NCI-H748 (cell line): ENCODE data around the gene ARL6IP6.

Source experiments
- DNase-seq: peaks from one replicate; lab custom pipeline; 2025; ENCODE audit not compliant: unreplicated experiment; lab: John Stamatoyannopoulos, UW

Gene ARL6IP6

GRCh38 chr2:152792974-152793373, 74.6 kb downstream of the ARL6IP6 start:
- no peak for DNase-seq

DNA sequence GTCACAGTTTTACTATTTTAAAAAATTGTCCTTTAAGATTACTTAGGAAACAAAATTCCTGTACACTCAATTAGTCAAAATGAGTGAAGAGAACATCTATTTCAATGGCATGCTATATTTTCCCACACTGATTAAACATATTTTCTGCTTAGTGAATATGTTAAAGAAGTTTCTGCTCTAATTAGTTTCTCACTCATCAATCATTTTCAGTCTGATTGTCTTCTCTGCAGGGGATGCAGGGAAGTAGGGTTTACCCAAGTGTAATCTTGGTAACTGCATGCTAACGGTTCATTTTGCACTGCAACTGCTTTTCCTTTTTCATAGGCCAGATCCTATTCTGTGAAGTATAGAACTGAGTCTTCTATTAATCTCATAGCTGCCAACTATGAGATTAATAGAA, 78.5 kb downstream of the ARL6IP6 start:
- no peak for DNase-seq

DNA sequence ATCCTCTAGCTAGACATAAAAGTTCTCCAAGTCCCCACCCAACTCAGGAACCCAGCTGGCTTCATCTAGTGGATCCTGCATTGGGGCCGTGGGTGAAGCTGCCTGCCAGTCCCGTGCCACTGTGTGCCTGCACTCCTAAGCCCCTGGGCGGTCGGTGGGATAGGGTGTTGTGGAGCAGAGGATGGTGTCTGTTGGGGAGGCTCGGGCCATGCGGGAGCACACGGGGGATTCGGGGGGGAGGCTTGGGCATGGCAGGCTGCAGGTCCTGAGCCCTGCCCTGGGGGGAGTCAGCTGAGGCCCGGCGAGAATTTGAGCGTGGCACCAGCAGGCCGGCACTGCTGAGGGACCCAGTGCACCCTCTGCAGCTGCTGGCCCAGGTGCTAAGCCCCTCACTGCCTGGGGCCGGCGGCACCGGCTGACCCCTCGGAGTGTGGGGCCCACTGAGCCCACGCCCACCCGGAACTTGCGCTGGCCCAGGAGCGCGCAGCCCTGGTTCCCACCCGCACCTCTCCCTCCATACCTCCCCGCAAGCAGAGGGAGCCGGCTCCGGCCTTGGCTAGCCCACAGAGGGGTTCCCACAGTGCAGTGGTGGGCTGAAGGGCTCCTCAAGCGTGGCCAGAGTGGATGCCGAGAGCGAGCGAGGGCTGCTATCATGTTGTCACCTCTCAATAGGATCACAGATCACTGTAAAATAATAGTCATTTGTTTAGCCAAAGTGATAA, 86.4 kb downstream of the ARL6IP6 start:
- DNase-seq, result no peak

DNA sequence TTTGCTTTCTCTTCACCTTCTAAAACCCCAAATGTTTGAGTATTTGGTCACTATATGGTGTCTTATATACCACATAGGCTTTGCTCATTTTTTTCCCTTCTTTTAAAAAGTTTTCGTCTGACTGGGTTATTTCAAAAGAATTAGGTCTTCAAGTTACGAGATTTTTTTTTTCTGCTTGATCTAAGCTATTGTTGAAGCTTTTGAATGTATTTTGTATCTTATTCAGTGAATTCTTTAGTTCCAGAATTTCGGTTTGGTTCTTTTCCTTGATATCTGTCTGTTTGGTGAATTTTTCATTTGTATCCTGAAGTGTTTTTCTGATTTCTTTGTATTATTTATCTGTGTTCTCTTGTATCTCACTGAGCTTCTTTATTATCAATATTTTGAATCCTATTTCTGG, 93.5 kb downstream of the ARL6IP6 start:
- DNase-seq, result no peak
